GM19023 (cell line): ENCODE data around the gene PLEKHA5.
"Not testable (repeated sequence)": the region's sequence is repeated elsewhere in the genome, so short reads cannot be mapped to it uniquely, and the experiment has no call there.

Experiments used
- ATAC-seq: cut with Tn5 transposase; IDR thresholded peaks from one replicate; pipeline ENCODE4 v1.9.1; 2021; ENCODE audit warnings: mild to moderate bottlenecking, moderate library complexity; ENCODE audit not compliant: unreplicated experiment

The PLEKHA5 gene

GRCh38 chr12:19316425-19316824 lies 186.9 kb downstream of the PLEKHA5 start:
- ATAC-seq = no peak

- ATAC-seq = no peak
These were observed 192.8 kb downstream of the PLEKHA5 start for GRCh38 chr12:19322376-19322775.

GRCh38 chr12:19323805-19324204 lies 194.3 kb downstream of the PLEKHA5 start:
- no peak for ATAC-seq

GRCh38 chr12:19326102-19326501 lies 196.6 kb downstream of the PLEKHA5 start:
- no peak for ATAC-seq

- no peak for ATAC-seq
These were observed 202.7 kb downstream of the PLEKHA5 start for GRCh38 chr12:19332196-19332595.

- no peak for ATAC-seq
These were observed 208.9 kb downstream of the PLEKHA5 start for GRCh38 chr12:19338405-19338804.

- ATAC-seq = not testable (repeated sequence)
These were observed 221.3 kb downstream of the PLEKHA5 start for GRCh38 chr12:19350850-19351249.

- ATAC-seq = no peak
These were observed 221.8 kb downstream of the PLEKHA5 start for GRCh38 chr12:19351346-19351745.

- ATAC-seq = no peak
These were observed 240.2 kb downstream of the PLEKHA5 start for GRCh38 chr12:19369691-19370148.

- ATAC-seq = no peak
These were observed 244.1 kb downstream of the PLEKHA5 start for GRCh38 chr12:19373586-19373985.

GRCh38 chr12:19375888-19376287 lies 246.4 kb downstream of the PLEKHA5 start:
- no peak for ATAC-seq

- ATAC-seq = no peak
These were observed 247.2 kb downstream of the PLEKHA5 start for GRCh38 chr12:19376691-19377090.

GRCh38 chr12:19382111-19382526 lies 252.6 kb downstream of the PLEKHA5 start:
- ATAC-seq = peak; percentile 96

GRCh38 chr12:19382563-19382962 lies 253.0 kb downstream of the PLEKHA5 start:
- no peak for ATAC-seq

- no peak for ATAC-seq
These were observed 257.6 kb downstream of the PLEKHA5 start for GRCh38 chr12:19387161-19387560.

GRCh38 chr12:19388131-19388549 lies 258.6 kb downstream of the PLEKHA5 start:
- no peak for ATAC-seq

GRCh38 chr12:19390051-19390598 lies 260.6 kb downstream of the PLEKHA5 start:
- ATAC-seq = no peak

- ATAC-seq = not testable (repeated sequence)
These were observed 263.1 kb downstream of the PLEKHA5 start for GRCh38 chr12:19392644-19393043.

GRCh38 chr12:19394385-19394784 lies 264.9 kb downstream of the PLEKHA5 start:
- ATAC-seq = no peak

GRCh38 chr12:19397534-19397933 lies 268.0 kb downstream of the PLEKHA5 start:
- no peak for ATAC-seq

GRCh38 chr12:19398376-19399363 lies 269.1 kb downstream of the PLEKHA5 start:
- ATAC-seq = no peak
